CD4-positive, alpha-beta T cell treated with Interleukin-4 for 1 hour (primary cell): ENCODE measurements around the gene CLP1.
"Not testable (repeated sequence)": the region's sequence is repeated elsewhere in the genome, so short reads cannot be mapped to it uniquely, and the experiment has no call there.

Experiments
- DNase-seq, 2 donors: peaks; one replicate each; pipeline ENCODE4 v3.0.0-alpha.2; 2020 to 2022

CLP1 gene

GRCh38 chr11:57667117-57667735, 9.7 kb downstream of the CLP1 start:
- DNase-seq: peak; percentile 97 to 98

- DNase-seq: peak; percentile 99 to 100
These were observed 10.3 kb downstream of the CLP1 start, which contains the start of gene ZDHHC5 for GRCh38 chr11:57667736-57668433. Gene ZDHHC5 (plus strand): TSS chr11:57668114. CDS start chr11:57673091, 4,977 bp downstream.

GRCh38 chr11:57668434-57668782, 10.8 kb downstream of the CLP1 start:
- peak; percentile 36 to 54 for DNase-seq

GRCh38 chr11:57674251-57674650, 16.7 kb downstream of the CLP1 start:
- DNase-seq: no peak

- no peak for DNase-seq
These were observed 17.8 kb downstream of the CLP1 start for GRCh38 chr11:57675176-57675941.

GRCh38 chr11:57679396-57679795, 21.8 kb downstream of the CLP1 start:
- no peak for DNase-seq

GRCh38 chr11:57680552-57680874, 23.0 kb downstream of the CLP1 start:
- no peak for DNase-seq

- DNase-seq: no peak
These were observed 23.6 kb downstream of the CLP1 start for GRCh38 chr11:57681168-57681567.

GRCh38 chr11:57690474-57690873, 32.9 kb downstream of the CLP1 start:
- DNase-seq: not testable (repeated sequence)

GRCh38 chr11:57698843-57699365, 41.3 kb downstream of the CLP1 start:
- no peak for DNase-seq

GRCh38 chr11:57699813-57700212, 42.3 kb downstream of the CLP1 start:
- no peak for DNase-seq

GRCh38 chr11:57700425-57700824, 42.9 kb downstream of the CLP1 start:
- DNase-seq: no peak

GRCh38 chr11:57703341-57703740, 45.8 kb downstream of the CLP1 start:
- DNase-seq: no peak

- DNase-seq: no peak
These were observed 47.4 kb downstream of the CLP1 start for GRCh38 chr11:57704932-57705331.

- not testable (repeated sequence) for DNase-seq
These were observed 47.9 kb downstream of the CLP1 start for GRCh38 chr11:57705432-57705831.

- DNase-seq: no peak
These were observed 52.3 kb downstream of the CLP1 start for GRCh38 chr11:57709802-57710367.
